Measurements from ENCODE around the gene ADAM23. TPM values are rescaled to one million over a fixed set of nuclear protein-coding genes. Genes with fewer than 3 reads are reported as not detected.

Gene ADAM23
- total RNA-seq, 1 experiment from 2014 or later: 24.6 TPM

GRCh38 chr2:206488623-206489022 is 45.3 kb downstream of the ADAM23 start:
- no peak overlapping the region for H3K27ac Mint-ChIP-seq
- POLR2A ChIA-PET: no interaction called here

GRCh38 chr2:206494061-206494460 is 50.7 kb downstream of the ADAM23 start:
- H3K36me3 Mint-ChIP-seq: peaks cover 25% of the 10 kb centered on the region
- TF ChIP-seq ESRRA (CRISPR knock-in tag; IDR thresholded peaks at IDR 0.05; ENCODE audit: borderline replicate concordance) (no peak), ZMAT4 (CRISPR knock-in tag; IDR thresholded peaks at IDR 0.05) (no peak), ETV6 (CRISPR knock-in tag; IDR thresholded peaks at IDR 0.05) (no peak), GTF2I (CRISPR knock-in tag; conservative IDR thresholded peaks at IDR 0.05) (no peak), NFATC4 (CRISPR knock-in tag; IDR thresholded peaks at IDR 0.05) (no peak), CBFB (CRISPR knock-in tag; IDR thresholded peaks at IDR 0.05; ENCODE audit: low read depth) (no peak), ZSCAN18 (CRISPR knock-in tag; IDR thresholded peaks at IDR 0.05) (no peak), FOXP4 (CRISPR knock-in tag; IDR thresholded peaks at IDR 0.05) (no peak), STAT6 (CRISPR knock-in tag; conservative IDR thresholded peaks at IDR 0.05; ENCODE audit: low read depth) (no peak), ZNF423 (CRISPR knock-in tag; IDR thresholded peaks at IDR 0.05) (no peak), MYBL2 (CRISPR knock-in tag; IDR thresholded peaks at IDR 0.05) (no peak), ATF1 (CRISPR knock-in tag; IDR thresholded peaks at IDR 0.05) (no peak), IRF1 (CRISPR knock-in tag; IDR thresholded peaks at IDR 0.05) (no peak), ZNF317 (CRISPR knock-in tag; IDR thresholded peaks at IDR 0.05; ENCODE audit: borderline replicate concordance, low read depth) (no peak)

More at GRCh38 chr2:206488623-206489022, 45.3 kb downstream of the ADAM23 start:
- ATAC-seq: peak; percentile 30
- no peak for DNase-seq (ENCODE audit: low spot score)
- Mint-ChIP-seq H3K4me1 (peaks cover 7% of the 10 kb centered on the region), H3K36me3 (peaks cover 30% of the 10 kb centered on the region), H3K9me3 (peaks cover 15% of the 10 kb centered on the region), H3K27me3 (ENCODE audit: low read depth) (no peaks in the 10 kb centered on the region), H3K4me3 (no peak overlapping the region)
- TF ChIP-seq OVOL2 (CRISPR knock-in tag; IDR thresholded peaks at IDR 0.05; ENCODE audit: borderline replicate concordance) (no peak), TP53 (CRISPR knock-in tag; IDR thresholded peaks at IDR 0.05) (no peak), TCF7 (CRISPR knock-in tag; IDR thresholded peaks at IDR 0.05; ENCODE audit: low read depth) (no peak), PRDM15 (CRISPR knock-in tag; IDR thresholded peaks at IDR 0.05) (no peak), GTF2I (CRISPR knock-in tag; conservative IDR thresholded peaks at IDR 0.05) (no peak), ERG (CRISPR knock-in tag; IDR thresholded peaks at IDR 0.05) (no peak)
- CTCF ChIA-PET: interaction anchor here (1.1 kb wide), 1 partner anchor 14 kb away, joined by 4 read pairs; no protein-coding TSS in a partner anchor

More at GRCh38 chr2:206494061-206494460, 50.7 kb downstream of the ADAM23 start:
- H3K9me3 Mint-ChIP-seq: peaks cover 35% of the 10 kb centered on the region
- H3K4me1 Mint-ChIP-seq: no peaks in the 10 kb centered on the region
- ATAC-seq (no peak), DNase-seq (ENCODE audit: low spot score) (no peak)
- no peaks in the 10 kb centered on the region; the same call in 1 of the 2 replicates for H3K27me3 Mint-ChIP-seq (ENCODE audit: low read depth)
- CTCF ChIA-PET: interaction anchor here (1.1 kb wide), 1 partner anchor 9 kb away, joined by 5 read pairs; no protein-coding TSS in a partner anchor
- H3K27ac Mint-ChIP-seq: no peak overlapping the region
- POLR2A ChIA-PET: no interaction called here
- H3K4me3 Mint-ChIP-seq: no peak overlapping the region

Data from WTC11 (cell line).